ENCODE measurements around the gene FAF1.
"Not testable (repeated sequence)": the region's sequence is repeated elsewhere in the genome, so short reads cannot be mapped to it uniquely, and the experiment has no call there.

Gene FAF1

GRCh38 chr1:50959303-50959912 is 659 bp downstream of the FAF1 start:
- DNase-seq (ENCODE audit: low read depth), result peak; percentile 37

GRCh38 chr1:50955116-50955515 is 5.0 kb downstream of the FAF1 start:
- no peak for DNase-seq (ENCODE audit: low read depth)

GRCh38 chr1:50952566-50952965 is 7.5 kb downstream of the FAF1 start:
- DNase-seq (ENCODE audit: low read depth), result not testable (repeated sequence)

GRCh38 chr1:50950396-50950795 is 9.7 kb downstream of the FAF1 start:
- no peak for DNase-seq (ENCODE audit: low read depth)

- DNase-seq (ENCODE audit: low read depth), result no peak
Observed at GRCh38 chr1:50949286-50949982, 10.6 kb downstream of the FAF1 start.

- DNase-seq (ENCODE audit: low read depth), result no peak
Observed at GRCh38 chr1:50942334-50942733, 17.7 kb downstream of the FAF1 start.

GRCh38 chr1:50940291-50940690 is 19.8 kb downstream of the FAF1 start:
- no peak for DNase-seq (ENCODE audit: low read depth)

GRCh38 chr1:50936321-50936720 is 23.7 kb downstream of the FAF1 start:
- DNase-seq (ENCODE audit: low read depth), result peak; percentile 30

GRCh38 chr1:50935276-50935675 is 24.8 kb downstream of the FAF1 start:
- not testable (repeated sequence) for DNase-seq (ENCODE audit: low read depth)

GRCh38 chr1:50934838-50935237 is 25.2 kb downstream of the FAF1 start:
- no peak for DNase-seq (ENCODE audit: low read depth)

GRCh38 chr1:50933770-50934169 is 26.3 kb downstream of the FAF1 start:
- DNase-seq (ENCODE audit: low read depth), result not testable (repeated sequence)

- not testable (repeated sequence) for DNase-seq (ENCODE audit: low read depth)
Observed at GRCh38 chr1:50932043-50932442, 28.0 kb downstream of the FAF1 start.

GRCh38 chr1:50930965-50931737 is 28.9 kb downstream of the FAF1 start:
- peak; percentile 39 for DNase-seq (ENCODE audit: low read depth)

- DNase-seq (ENCODE audit: low read depth), result no peak
Observed at GRCh38 chr1:50930193-50930592, 29.9 kb downstream of the FAF1 start.

GRCh38 chr1:50929376-50929958 is 30.6 kb downstream of the FAF1 start:
- peak; percentile 52 for DNase-seq (ENCODE audit: low read depth)

- no peak for DNase-seq (ENCODE audit: low read depth)
Observed at GRCh38 chr1:50923564-50923963, 36.5 kb downstream of the FAF1 start.

GRCh38 chr1:50921029-50921428 is 39.0 kb downstream of the FAF1 start:
- no peak for DNase-seq (ENCODE audit: low read depth)

- no peak for DNase-seq (ENCODE audit: low read depth)
Observed at GRCh38 chr1:50920409-50920808, 39.7 kb downstream of the FAF1 start.

- no peak for DNase-seq (ENCODE audit: low read depth)
Observed at GRCh38 chr1:50917138-50918137, 42.6 kb downstream of the FAF1 start.

GRCh38 chr1:50915621-50916020 is 44.4 kb downstream of the FAF1 start:
- no peak for DNase-seq (ENCODE audit: low read depth)

GRCh38 chr1:50913954-50914353 is 46.1 kb downstream of the FAF1 start:
- no peak for DNase-seq (ENCODE audit: low read depth)
